NCI-H345 (cell line): ENCODE data around the gene MCUB.
A peak's percentile ranks its signal among the peaks of the same experiment; 100 is the strongest.
"Not testable (repeated sequence)": the region's sequence is repeated elsewhere in the genome, so short reads cannot be mapped to it uniquely, and the experiment has no call there.

Experiments used
- DNase-seq: peaks from one replicate; lab custom pipeline; 2025; lab: John Stamatoyannopoulos, UW

MCUB gene

GRCh38 chr4:109629775-109630174, 69.7 kb downstream of the MCUB start:
- no peak for DNase-seq

- DNase-seq, result peak; percentile 31
These were observed 71.6 kb downstream of the MCUB start for GRCh38 chr4:109631532-109632108.

- DNase-seq, result no peak
These were observed 80.6 kb downstream of the MCUB start for GRCh38 chr4:109640644-109641043.

DNA sequence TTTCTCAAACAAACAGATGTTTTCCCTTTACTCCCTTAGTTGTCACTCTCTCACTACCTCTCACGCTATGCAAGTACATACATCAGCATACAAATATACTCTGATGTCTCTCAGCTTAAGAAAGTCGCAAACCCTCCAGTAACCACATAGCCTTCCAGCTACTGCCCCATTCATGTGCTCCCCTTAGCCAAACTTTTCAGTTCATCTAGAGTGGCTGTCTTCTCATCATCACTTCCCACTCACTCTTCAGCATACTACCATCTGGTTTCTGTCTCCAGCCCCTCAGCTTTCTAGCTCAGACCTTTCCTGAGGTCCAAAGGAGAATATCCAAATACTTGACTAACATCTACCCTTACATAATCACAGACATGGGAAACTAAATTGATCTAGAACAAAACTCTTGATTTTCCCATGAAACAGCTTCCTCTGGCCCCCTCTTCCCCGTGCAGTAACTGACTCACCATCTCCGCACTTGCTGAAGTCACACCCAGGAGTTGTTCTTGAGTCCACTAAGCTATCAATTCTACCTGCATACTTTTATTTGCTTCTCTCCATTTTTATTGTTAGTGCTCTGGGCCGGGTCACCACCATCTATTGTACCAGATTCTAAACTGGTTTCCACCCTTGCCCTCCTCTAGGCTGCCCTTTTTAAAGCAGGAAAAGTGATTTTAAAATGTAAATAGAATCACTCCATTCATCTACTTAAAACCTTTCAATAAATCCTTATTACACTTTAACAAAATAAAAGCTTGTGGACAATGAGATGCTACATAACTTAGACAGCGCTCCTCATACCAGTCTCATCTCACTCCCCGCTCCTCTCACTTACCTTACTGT, 86.0 kb downstream of the MCUB start:
- DNase-seq, result no peak

DNA sequence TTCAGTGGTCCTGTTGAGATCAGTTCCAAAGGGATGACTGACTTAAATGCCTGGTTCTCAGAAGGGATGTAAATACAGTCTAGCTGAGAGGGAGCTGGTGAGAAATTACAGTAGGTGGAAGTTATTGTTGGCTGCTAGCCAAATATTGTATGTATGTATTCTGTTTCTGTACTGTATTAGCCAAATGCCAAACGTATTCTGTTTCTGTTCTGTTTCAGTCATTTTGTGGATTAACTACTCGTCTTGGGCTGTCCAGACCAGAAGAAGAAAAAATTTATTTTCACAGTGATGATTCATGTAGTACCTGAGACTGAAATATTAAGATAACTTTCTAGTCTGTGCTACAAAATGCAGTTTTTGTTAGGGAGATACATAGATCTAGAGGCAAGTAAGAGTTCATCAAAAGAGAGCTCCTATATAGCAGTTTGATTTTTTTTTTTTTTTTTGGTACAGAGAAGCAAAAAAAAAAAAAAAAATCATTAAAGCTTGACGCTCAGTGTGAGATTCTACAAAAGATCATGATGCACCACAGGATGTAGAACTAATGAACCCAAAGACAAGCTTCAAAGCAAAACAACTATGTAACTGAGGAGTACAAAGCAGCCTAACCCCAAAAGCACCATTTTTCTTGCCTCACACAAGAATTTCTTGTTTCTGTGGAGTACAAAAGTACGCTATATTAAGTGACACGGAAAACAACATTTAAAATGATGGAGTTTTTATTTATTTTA, 88.4 kb downstream of the MCUB start:
- no peak for DNase-seq

DNA sequence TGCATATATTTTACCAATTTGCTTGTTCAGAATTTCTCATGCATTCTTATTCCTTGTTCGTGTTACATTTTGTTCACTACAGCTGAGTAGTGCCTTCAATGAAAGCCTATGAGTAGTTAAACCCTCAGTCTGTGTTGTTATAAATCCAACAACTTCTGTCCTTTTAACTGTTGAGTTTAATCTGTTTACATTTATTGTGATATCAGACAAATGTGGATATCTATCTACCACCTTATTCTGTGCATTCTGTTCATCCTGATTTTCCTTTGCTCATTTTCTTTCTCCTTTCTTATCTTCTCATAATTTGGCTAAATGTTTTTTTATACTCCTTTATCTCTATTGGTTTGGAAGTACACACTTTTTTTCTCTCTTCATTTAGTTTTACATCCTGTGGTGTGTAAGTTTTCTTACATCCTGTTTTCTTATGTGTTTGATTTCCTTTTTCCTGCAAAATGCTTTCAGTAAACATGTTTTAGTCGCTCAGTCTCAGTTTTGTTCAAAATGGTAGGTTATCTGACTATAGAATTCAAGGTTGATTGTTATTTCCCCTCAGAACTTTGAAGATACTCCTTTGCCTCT, 89.0 kb downstream of the MCUB start:
- no peak for DNase-seq

DNA sequence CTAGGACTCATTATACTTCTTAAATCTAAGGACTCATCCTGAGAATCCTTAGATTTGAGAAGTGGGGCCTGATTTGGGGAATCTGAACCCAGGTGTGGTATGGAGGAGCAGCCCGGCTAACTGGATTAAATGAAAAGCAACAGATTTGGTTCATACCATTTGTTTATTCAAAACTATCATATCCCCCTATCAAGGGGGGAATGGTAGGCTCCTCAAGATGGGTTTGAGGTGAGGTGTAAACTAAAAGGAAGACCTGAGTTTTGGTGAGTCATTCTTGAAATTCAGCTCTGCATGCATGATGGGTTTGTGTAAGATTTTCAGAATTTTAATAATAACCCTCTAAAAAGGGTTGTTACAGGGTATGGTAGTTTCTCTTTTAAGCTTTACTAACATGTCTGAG, 89.8 kb downstream of the MCUB start:
- no peak for DNase-seq

DNA sequence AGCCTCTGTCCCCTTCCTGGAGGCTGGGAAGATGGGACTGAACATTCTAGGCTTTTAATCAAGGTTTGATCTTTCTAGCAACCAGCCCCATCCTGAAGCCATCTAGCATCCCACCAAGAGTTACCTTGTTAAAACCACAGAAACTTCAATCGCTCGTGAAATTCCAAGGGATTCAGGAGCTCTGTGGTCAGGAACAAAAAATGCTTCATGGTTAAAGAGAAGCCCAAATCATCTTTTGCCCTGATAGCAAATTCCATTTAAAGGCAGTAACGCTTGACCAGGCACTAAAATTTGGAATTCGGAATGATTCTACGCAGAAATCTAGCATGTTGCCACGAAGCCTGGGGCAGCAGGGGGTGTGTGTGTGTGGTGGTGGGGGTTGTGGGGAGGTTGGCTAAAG, 95.3 kb downstream of the MCUB start:
- no peak for DNase-seq

DNA sequence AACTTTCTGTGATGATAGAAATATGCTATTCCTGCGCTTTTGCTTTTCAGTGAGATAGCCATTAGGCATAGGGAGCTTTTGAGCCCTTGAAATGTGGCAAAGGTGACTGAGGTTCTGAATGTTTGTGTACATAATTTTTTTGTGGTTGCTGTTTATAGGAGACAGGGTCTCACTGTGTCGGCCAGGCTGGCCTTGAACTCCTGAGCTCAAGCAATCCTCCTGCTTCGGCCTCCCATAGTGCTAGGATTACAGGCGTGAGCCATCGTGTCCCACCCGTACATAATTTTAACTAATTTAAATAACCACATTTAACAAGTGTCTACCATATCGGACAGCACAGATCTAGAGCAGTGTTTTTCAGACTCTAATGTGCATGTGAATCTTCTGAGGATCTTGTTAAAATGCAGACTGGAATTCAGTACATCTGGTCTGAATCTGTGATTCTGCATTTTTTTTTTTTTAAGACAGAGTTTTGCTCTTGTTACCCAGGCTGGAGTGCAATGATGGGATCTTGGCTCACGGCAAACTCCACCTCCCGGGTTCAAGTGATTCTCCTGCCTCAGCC, 97.9 kb downstream of the MCUB start:
- no peak for DNase-seq

- DNase-seq, result no peak
These were observed 98.9 kb downstream of the MCUB start for GRCh38 chr4:109658871-109659410.

DNA sequence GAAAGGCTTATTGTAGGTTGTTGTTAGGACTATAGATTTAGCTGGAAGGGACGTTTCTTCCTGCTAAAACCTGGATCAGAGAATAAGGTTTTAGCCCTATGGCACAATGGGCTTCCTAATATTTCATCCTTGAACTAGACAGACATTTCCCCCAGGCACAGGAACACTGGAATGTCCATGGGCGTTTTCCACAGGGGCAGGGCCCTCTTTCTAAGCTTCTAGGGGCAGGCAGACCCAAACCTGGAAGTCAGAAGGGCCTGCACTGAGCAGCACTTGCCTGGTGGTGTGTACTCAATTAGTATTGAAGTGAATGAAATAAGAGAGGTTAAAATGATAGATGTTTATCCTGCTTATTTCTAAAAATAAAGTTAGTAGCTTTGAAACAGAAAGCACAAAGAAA, 102.1 kb downstream of the MCUB start:
- no peak for DNase-seq

DNA sequence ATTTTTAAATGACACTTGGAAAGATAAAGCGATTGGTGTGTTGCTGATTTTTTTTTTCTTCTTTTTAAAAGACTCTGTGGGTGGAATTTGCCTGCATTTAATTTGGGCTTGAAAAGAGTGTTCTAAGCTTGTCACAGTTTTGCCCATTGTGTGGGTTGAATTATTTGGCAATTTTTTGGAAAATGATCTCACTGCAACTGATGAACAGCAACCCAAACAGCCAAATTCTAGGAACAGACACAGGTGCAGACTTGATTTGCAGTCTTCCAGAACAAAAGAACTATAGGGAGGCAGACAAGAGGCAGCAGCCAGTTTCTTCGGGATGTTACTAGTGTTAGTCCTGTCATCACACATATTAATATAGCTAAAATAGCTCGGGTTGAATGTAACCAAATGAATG, 102.7 kb downstream of the MCUB start:
- DNase-seq, result no peak

GRCh38 chr4:109665783-109666485, 105.9 kb downstream of the MCUB start:
- no peak for DNase-seq

DNA sequence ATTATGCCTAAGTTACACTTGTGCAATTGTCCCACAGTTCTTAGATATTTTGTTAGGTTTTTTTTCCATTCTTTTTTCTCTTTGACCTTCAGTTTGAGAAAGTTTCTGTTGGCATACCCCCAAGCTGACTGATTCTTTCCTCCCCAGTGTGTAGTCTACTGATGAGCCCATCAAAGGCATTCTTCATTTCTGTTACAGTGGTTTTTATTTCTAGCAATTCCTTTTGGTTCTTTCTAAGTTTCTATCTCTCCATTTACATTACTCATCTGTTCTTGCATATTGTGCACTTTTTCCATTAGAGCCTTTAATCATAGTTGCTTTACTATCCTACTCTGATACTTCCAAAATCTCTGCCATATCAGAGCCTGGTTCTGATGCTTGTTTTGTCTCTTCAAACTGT, 111.3 kb downstream of the MCUB start:
- DNase-seq, result no peak

GRCh38 chr4:109672169-109672930, 112.3 kb downstream of the MCUB start:
- DNase-seq, result no peak

GRCh38 chr4:109673303-109673702, 113.3 kb downstream of the MCUB start:
- DNase-seq, result no peak

DNA sequence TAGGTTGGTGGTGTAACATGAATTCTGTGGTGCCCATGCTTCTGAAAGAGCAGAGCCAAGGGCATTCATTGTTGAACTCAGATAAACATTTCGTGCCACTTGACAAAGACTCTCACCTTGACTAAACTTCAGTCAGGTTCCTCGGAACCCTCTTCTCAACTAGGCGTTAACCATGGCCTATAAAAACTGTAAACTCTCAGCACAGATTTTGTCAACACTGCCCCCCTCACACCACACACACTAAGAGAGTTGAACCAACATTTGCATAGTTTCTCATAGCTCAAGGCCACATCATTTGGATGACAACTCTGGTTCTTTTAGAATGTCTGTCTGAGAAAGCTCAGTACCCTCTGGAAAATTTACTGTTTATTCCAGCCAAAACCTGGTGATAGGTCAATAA, 115.1 kb downstream of the MCUB start:
- no peak for DNase-seq

DNA sequence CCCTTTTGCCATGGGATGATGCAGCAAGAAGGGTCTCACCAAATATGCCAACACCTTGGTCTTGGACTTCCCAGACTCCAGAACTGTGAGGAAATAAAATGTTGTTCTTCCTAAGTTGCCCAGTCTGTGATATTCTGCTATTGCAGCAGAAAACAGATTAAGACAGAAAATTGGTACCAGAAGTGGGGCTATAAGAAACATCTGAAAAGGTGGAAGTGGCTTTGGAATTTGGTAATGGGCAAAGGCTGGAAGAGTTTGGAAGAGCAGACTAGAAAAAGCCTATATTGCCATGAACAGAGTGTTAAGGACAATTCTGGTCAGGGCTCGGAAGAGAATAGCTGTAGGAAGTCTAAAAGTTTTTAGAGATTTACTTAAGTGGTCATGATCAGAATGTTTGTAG, 115.8 kb downstream of the MCUB start:
- no peak for DNase-seq

DNA sequence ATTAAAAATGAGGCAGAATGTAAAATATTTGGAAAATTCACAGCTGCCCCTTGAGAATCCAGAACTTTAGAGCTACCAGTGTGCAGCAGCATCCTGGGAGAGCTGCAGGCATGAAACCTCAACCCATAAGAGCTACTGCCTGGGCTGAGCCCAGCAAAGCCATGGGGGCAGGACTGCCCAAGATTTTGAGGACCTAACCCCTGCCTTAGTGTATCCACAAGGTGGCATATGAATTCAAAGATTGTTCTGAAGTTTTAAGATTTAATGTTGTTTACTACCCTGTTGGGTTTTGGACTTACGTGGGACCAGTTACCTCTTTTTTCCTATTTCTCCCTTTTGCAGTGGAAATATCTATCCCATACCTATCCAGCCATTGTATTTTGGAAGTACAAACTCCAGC, 116.8 kb downstream of the MCUB start:
- no peak for DNase-seq

DNA sequence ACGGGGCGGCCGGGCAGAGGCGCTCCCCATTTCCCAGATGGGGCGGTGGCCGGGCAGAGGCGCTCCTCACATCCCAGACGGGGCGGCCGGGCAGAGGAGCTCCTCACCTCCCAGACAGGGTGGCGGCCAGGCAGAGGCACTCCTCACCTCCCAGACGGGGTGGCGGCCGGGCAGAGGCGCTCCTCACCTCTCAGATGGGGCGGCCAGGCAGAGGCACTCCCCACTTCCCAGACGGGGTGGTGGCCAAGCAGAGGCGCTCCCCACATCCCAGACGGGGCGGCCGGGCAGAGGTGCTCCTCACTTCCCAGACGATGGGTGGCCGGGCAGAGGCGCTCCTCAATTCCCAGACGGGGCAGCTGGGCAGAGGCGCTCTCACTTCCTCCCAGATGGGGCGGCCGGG, 118.4 kb downstream of the MCUB start:
- DNase-seq, result not testable (repeated sequence)

- not testable (repeated sequence) for DNase-seq
These were observed 118.9 kb downstream of the MCUB start for GRCh38 chr4:109678925-109679324.
